SJCRH30 (cell line): ENCODE results near the gene ATP10A. TPM values are rescaled to one million over a fixed set of nuclear protein-coding genes. Genes with fewer than 3 reads are reported as not detected.

Experiments
- DNase-seq, 2 experiments: peaks; one replicate each; pipeline ENCODE4 v3.0.0-alpha.2; 2015 to 2020
- H3K27ac ChIP-seq: fragments of 250-450 bp; sonication (Bioruptor Pico); 2 replicates; pipeline ENCODE4 v1.5.1; 2020; ENCODE audit warnings: mild to moderate bottlenecking, moderate library complexity
- H3K27me3 ChIP-seq: fragments of 250-450 bp; sonication (Bioruptor Pico); 2 replicates; pipeline ENCODE4 v1.5.1; 2020; ENCODE audit warnings: mild to moderate bottlenecking, moderate library complexity
- H3K36me3 ChIP-seq: fragments of 250-450 bp; sonication (Bioruptor Pico); 2 replicates; pipeline ENCODE4 v1.5.1; 2020; ENCODE audit warnings: mild to moderate bottlenecking, moderate library complexity
- H3K4me1 ChIP-seq: fragments of 250-450 bp; sonication (Bioruptor Pico); 2 replicates; pipeline ENCODE4 v1.5.1; 2020; ENCODE audit warnings: mild to moderate bottlenecking, moderate library complexity
- H3K4me3 ChIP-seq: fragments of 250-450 bp; sonication (Bioruptor Pico); 2 replicates; pipeline ENCODE4 v1.5.1; 2020; ENCODE audit warnings: mild to moderate bottlenecking, moderate library complexity
- H3K9me3 ChIP-seq: fragments of 250-450 bp; sonication (Bioruptor Pico); replicated peaks from 2 replicates; pipeline ENCODE4 v1.5.1; 2020; ENCODE audit warnings: mild to moderate bottlenecking, moderate library complexity
- total RNA-seq: library from RNA; depleted of rRNA; stranded (reverse); fragments of >200 nt; shearing (Covaris generic); gene quantifications from 2 replicates; pipeline ENCODE4 v1.2.3, GENCODE V29; 2014

ATP10A gene
- total RNA-seq, 1 experiment from 2014 or later, result 1.5 TPM

GRCh38 chr15:25635191-25635590 lies 227.9 kb downstream of the ATP10A start:
- Histone ChIP-seq H3K27me3 (0 out of 2 replicates have a peak, but pooled peaks cover 3% of the 10 kb centered on the region), H3K4me3 (no peak overlapping the region), H3K27ac (no peak overlapping the region), H3K4me1 (no peaks in the 10 kb centered on the region), H3K9me3 (no peaks in the 10 kb centered on the region), H3K36me3 (no peaks in the 10 kb centered on the region)
- DNase-seq, result no peak

- no peaks in the 10 kb centered on the region for H3K36me3 ChIP-seq
- DNase-seq, result no peak
- H3K27ac ChIP-seq, result no peak overlapping the region
- no peaks in the 10 kb centered on the region for H3K4me1 ChIP-seq
- H3K4me3 ChIP-seq, result no peak overlapping the region
- 0 out of 2 replicates have a peak, but pooled peaks cover 3% of the 10 kb centered on the region for H3K27me3 ChIP-seq
- no peaks in the 10 kb centered on the region for H3K9me3 ChIP-seq
These were observed 229.3 kb downstream of the ATP10A start for GRCh38 chr15:25633862-25634261.

GRCh38 chr15:25631971-25632370 lies 231.2 kb downstream of the ATP10A start:
- Histone ChIP-seq H3K4me1 (no peaks in the 10 kb centered on the region), H3K36me3 (no peaks in the 10 kb centered on the region), H3K9me3 (no peaks in the 10 kb centered on the region), H3K27ac (no peak overlapping the region), H3K4me3 (no peak overlapping the region), H3K27me3 (0 out of 2 replicates have a peak, but pooled peaks cover 3% of the 10 kb centered on the region)
- no peak for DNase-seq
